Activated effector memory CD4-positive, alpha-beta T cell treated with anti-CD3 and anti-CD28 coated beads, Interleukin-2, amount 50 U/mL, for 16 hours (primary cell): ENCODE data around the gene CHTOP.
A peak's percentile ranks its signal among the peaks of the same experiment; 100 is the strongest.
"Not testable (repeated sequence)": the region's sequence is repeated elsewhere in the genome, so short reads cannot be mapped to it uniquely, and the experiment has no call there.

ENCODE experiments used
- DNase-seq: peaks from one replicate; pipeline ENCODE4 v3.0.0-alpha.2; 2020

CHTOP gene, protein sequence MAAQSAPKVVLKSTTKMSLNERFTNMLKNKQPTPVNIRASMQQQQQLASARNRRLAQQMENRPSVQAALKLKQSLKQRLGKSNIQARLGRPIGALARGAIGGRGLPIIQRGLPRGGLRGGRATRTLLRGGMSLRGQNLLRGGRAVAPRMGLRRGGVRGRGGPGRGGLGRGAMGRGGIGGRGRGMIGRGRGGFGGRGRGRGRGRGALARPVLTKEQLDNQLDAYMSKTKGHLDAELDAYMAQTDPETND

DNA sequence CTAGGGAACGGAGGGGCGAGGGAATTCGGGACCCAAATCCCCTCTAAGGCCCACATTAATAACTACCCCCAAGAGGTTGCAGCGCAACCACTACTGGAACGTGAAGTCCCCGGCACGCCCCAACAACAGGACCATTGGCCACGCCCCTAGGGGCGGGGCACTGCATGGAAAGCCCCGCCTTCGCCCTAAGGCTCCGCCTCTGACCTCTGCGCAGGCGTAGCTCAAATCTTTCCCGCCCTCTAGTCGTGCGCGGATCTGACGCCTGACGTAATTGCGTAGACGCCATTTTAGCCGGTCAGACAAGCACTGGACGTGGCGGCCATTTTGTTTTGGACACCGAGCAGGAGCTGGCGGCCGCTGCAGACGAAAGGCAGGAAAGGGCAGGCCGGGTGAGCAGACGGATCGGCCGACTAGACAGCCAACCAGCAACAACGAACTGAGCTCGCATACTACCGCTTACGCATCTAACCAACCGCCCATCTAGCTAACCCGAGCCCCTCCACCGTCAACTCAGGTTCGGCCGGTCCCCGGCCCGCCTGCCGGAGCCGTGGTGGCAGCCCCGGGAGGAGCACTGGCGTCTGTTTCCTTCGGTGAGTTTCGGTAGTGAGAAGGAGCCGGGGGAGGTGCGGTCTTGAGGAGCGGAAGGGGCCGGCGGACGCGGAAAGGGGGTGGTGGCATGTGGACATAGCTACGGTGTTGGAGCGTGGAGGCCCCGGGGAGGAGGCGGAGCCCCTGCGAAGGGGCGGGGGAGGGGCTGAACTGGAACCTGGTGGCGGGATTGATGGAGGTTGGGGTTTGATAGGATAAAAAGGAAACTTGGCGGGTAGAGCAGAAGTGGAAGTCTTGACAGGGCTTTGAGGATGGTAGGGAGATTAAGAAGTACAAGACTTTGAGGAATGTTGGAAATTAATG lies at the start of gene CHTOP:
Gene CHTOP (plus strand): TSS at position 313 of the 912 bp plus-strand sequence. CDS start 2,523 bp downstream, outside the sequence.
- DNase-seq: peak; percentile 99

DNA sequence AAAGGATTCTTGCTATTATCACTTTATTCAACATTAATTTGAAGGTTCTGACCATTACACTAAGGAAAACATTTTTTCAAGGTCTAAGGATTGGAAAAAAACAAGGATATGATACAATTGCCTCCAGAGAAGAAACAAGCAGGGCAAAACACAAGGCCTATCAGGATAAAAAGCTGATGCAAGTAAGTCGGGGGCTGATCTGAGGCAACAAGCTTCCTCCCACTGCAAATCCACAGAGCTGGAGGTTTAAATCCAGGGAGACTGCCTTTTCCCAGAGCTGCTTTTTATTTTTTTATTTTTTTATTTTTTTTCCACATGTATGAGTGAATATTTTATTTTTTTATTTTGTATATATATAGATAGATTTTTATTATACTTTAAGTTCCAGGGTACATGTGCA lies 48.9 kb upstream of the CHTOP start:
- DNase-seq: no peak

DNA sequence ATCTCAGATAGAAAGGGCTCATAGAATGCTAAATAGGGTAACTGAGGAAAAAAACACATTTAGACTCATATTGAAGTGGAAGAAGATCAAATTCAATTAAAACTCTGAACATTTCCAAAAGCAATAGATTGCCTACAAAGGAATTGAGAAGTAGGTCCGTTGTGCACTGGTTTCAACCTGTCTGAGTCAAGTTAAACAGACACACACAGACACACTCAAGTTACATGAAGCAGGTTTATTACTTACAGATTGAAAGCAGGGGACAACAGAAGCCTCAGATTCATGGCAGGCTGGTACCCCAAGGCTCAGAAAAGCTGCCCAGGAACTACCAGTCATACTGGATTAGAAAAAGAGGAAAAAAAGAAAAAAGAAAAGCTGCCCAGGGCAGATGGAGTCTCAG lies 47.5 kb upstream of the CHTOP start:
- no peak for DNase-seq

DNA sequence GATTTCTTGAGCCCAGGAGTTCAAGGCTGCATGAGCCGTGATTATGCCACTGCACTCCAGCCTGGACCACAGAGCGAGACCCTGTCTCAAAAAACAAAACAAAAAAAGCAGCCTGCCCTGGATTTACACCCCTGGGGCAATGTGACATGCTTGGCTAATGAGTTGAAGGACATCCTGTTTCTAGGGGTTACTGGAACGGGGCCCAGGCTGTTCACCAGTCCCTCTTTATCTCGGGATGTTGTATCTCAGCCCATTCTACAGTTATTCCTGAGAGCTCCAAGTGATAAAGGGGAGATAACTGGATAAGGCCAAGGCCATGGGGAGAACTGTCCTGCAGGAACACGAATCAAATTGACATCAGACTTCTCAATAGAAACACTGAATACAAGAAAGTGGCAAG lies 46.6 kb upstream of the CHTOP start:
- DNase-seq: no peak

DNA sequence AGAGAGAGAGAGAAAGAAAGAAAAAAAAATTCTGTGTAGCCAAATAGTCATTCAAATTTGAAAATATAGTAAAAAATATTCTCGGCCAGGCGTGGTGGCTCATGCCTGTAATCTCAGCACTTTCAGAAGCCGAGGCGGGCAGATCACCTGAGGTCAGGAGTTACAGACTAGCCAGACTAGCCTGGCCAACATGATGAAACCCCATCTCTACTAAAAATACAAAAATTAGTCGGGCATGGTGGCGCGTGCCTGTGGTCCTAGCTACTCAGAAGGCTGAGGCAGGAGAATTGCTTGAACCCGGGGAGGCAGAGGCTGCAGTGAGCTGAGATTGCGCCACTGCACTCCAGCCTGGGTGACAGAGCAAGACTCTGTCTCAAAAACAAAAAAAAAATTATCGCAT lies 45.8 kb upstream of the CHTOP start:
- not testable (repeated sequence) for DNase-seq

DNA sequence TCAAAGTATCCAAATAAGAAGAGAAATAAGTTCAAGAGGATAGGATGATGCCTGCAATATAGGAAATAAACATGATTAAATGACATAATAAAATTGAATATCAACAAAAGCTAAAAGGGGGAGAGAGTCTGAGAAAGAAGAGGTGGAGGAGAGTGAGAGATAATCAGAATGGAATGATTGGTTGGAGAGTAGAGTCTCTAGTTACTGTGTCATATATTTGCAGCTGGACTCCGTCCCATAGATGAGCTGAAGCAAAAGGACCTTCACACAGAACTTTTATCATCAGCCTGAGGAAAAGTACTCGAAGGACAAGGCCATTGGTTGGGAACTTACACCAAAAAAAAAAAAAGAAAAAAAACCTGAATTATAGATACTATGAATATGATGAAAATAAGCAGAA lies 45.4 kb upstream of the CHTOP start:
- no peak for DNase-seq

DNA sequence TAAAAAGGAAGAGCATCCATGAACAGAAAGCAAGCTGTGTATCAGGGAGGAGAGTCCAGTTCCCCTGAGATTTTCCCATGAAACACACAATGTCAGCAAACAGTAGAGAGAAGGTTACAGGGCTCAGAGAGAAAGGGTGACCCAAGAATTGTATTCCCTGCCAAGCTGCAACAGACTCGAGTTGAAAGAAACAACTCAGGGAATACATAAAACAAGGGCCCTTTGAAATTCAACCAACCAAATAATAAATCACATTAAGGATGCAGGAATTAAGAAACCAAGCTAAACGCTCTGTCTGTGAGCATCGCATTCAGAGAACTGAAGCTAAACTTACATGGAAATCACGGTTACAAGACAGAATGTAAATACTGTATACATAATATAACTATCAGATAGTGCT lies 41.1 kb upstream of the CHTOP start:
- no peak for DNase-seq

DNA sequence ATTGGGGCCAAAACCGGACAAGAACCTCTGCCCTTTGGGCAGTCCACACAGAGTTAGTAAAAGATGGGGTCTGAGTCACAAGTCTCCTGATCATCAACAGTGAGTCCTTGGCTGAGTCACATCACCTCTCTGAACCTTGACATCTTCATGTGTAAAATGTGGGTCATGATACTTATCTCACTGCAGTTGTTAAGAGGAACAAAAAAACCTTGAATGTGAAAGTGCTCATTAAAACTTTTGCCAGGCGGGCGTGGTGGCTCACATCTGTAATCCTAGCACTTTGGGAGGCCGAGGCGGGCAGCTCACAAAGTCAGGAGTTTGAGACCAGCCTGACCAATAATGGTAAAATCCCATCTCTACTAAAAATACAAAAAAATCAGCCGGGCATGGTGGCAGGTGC lies 36.7 kb upstream of the CHTOP start:
- no peak for DNase-seq

DNA sequence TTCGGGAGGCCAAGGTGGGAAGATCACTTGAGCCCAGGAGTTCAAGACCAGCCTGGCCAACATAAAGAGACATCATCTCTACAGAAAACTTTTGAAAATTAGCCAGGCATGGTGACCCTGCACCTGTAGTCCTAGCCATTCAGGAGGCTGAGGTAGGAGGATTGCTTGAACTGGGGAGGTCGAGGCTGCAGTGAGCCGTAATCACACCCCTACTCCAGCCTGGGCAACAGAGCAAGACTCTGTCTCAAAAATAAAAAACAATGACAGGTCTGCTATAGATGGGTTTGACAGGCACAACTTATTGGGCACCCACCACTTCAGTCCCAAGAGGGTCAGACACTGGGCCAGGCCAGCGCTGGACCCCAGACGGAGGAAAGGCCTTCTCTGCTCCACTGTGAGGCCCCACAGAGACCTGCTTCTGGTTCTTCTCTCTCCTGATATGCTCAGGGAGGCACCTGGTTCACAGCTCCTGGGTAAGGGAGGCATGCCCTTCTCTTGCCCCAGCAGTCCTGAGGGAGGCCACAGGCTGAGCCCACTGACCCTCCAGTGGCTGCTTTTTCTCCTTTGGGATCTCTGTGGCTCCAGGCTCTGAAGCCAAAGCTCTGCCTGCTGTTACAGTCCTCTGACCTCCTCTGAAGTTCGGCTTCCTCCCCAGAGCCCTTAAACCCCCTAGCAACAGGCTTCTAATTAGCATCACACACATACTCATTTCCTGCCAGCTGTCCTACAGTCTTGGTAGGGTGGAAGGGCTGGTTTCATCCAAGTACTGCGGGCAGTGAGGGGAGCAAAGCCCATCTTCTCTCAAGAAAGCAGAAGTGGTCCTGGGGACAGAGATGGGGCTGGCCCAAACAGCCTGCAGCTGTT lies 35.3 kb upstream of the CHTOP start:
- DNase-seq: no peak

DNA sequence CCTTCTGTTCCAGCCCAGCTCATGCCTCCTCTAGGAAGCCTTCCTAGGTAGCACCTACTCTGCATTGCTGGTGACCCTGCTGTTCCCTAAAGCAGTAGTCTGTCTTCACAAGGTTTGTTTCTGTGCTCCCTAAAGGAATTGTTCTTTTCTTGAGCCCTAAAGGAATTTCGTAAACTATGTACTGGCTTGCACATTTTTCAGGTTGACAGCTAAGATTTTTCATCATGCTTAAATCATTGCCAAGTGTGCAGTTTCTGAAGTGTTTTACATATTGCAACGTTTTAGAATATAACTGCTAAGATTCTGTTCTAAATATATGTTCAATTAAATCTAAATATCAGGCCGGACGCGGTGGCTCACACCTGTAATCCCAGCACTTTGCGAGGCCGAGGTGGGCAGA lies 34.0 kb upstream of the CHTOP start:
- DNase-seq: no peak

DNA sequence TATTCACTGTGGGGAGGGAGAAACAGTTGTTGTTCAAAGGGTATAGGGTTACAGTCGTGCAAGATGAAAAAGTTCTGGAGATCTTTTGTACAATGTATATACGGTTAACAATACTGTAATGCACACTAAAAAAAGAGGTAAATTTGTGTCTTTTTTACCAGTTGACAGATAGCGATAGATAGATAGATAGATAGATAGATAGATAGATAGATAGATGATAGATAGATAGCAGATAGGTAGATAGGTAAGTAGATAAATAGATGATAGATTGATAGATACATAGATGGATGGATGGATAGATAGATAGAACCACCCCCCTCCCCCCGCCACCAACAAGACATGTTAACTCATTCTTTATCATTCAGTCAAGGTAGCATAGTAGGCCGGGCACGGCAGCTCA lies 31.1 kb upstream of the CHTOP start:
- no peak for DNase-seq

DNA sequence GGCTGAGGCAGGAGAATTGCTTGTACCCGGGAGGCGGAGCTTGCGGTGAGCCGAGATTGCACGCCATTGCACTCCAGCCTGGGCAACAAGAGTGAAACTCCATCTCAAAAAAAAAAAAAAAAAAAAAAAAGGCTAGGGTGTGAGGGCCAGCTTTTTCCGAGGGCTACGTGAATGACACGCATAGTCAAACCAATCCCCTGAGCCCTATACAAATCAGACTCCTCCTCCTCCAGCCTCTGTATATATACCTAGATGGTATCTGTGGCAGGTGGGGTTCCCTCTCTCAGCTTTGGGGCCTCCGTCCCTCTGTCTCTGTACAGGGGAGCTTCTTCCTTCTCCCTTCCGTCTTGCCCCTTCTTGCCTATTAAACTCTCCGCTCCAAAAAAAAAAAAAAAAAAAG lies 27.7 kb upstream of the CHTOP start:
- no peak for DNase-seq

DNA sequence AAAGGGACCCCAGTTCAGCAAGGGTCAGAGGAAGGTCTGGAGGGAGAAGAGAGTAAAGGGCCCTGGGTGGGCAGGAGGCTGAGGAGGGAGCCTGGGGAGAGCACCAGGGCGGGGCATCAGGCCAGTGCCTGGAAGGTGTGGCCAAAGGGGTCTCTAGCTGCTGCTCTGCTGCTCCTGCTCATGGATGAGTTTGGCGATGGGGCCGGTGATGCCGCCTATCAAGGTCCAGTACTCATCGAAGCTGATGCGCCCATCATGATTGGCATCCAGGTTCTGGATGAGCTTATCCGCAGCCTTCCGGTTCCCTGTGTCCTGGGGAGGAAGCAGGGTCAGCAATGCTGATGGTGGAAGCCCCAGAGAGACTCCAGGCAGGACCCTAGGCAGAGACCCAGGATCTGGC lies 26.5 kb upstream of the CHTOP start:
- no peak for DNase-seq

DNA sequence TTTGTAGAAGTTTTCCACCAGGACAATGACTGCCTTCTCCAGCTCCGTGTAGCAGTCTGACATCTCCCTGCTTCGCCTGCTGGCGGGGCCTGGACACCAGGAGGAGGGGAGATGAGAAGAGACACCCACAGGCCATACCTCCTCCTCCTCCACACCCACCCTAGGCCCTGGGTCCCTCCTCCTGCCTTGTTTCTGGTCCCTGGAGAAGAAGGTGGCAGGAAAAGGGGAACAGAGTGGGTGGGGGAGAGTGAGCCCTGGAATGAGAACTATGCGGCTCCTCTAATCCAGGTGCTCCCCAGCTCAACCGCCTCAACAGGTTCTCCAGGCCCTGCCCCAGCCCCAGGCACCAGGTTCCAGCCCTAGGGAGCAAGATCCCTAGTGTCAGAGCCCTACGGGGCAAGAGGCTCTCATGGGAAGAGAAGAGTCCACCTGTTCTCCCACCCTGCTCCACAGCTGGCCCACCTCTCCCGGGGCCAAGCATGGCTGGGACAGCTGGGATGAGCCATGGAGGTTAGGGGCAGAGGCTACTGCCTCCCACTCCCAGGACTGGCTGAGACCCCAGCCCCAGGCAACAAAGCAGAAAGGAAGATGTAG lies 25.7 kb upstream of the CHTOP start:
- DNase-seq: no peak

DNA sequence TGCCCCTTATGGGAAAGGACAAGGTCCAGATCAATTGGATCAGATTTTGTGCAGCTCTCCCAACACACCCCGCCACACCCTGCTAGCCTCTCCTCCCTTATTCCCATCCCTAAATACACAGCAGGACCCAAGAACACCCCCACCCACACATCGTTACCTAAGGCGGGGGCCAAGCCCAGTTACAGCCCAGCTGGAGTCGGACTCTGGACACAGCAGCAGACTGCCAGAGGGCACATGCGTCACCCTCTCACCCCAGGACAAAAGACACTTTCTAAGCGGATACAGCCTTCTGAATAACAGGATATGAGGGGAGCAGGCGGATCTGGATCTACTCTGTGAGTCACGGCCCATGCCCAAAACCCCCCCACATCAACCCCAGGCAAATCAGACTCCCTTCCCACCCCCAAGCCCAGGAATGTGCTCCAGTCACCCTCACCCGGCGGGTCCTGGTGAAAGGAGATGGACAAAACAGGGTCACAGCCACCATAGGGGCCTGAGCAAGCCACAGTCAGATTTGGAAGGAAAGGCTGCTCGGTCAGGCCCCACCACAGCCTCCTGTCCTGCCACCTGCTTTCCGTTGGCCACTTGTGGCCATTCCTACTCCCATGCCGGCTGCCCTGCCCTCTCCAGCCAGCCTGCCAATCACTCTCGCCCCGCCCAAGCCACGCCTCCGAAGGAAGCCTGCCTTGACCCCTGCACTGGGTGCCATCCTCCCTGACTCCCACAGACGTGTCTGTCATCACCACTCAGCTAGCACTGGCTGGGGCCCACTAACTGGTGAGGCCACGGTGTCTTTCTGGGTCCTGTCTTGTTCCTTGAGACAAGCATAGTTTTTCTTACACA lies 24.9 kb upstream of the CHTOP start:
- no peak for DNase-seq

DNA sequence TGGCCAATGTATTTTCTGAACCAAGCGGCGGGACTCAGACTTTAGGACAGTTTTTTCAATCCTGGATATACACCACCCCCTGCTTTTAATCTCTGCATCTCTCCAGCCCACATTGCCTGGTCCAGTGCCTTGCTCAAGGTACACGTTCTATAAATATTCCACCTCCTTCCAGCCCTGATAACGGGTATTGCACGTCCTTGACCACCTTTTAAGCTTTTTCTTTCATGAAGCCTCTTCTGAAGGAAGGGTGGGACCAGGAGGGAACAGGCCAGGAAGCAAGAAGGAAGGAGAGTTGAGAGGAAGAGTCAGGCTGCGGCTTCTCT lies 24.3 kb upstream of the CHTOP start:
- no peak for DNase-seq

DNA sequence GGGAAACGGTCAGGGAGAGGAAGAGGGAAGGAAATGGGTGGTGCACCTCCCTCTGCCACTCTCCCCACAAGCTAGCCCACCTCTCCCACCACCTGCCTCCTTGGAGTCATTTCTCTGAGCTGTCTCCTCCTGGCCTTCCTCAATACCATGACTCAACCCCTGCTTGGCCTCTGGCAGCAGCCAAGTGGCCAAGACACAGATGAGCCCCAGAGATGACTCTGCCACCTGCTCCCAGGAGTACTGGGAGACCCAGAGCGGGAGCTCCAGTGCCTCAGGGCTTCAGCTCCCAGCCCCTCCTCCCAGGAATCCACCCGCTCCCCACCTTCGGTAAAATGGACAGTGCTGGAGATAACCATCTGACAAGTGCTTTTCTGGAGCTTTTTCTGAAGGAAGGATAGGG lies 23.5 kb upstream of the CHTOP start:
- DNase-seq: no peak

DNA sequence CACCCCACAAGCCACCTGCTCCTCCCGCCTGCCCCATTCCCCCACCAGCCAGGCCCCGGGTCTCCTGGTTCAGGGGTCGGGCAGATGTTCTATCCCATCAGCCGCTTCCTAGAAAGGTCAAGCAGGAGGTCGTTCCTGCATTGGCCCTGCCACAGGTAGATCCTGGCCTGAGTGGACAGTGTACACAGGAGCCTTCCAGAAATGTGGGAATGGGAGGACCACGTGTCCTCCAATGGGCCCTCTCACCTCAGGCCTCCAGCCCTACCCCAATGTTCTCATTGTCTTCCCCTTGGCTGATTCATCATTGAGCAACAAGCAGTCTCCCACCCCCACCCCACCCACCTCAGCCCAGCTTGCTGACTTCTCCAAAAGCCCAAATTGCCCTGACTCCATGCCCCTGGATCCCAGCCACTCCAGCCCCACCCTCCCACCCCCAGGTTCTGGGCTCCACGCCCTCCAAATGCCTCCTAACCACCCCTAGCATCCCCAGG lies 23.0 kb upstream of the CHTOP start:
- no peak for DNase-seq

DNA sequence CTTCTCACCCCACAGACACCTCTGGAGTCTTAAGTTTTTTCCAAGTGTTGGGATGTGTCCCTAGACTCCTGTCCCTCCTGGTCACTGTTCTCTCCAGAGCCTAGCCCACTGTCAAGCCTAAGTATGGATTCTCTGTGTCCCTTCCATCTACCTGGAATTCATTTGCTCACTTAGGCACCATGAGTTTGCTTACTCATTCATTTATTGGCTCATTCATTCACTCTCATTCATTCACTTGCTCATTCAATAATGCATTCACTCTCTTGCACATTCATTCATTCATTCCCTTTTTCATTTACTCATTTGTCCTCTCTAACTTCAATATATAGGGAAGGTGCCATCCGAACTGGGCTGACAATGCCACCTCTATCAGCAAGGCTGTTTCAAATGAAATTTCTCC lies 22.5 kb upstream of the CHTOP start:
- no peak for DNase-seq

DNA sequence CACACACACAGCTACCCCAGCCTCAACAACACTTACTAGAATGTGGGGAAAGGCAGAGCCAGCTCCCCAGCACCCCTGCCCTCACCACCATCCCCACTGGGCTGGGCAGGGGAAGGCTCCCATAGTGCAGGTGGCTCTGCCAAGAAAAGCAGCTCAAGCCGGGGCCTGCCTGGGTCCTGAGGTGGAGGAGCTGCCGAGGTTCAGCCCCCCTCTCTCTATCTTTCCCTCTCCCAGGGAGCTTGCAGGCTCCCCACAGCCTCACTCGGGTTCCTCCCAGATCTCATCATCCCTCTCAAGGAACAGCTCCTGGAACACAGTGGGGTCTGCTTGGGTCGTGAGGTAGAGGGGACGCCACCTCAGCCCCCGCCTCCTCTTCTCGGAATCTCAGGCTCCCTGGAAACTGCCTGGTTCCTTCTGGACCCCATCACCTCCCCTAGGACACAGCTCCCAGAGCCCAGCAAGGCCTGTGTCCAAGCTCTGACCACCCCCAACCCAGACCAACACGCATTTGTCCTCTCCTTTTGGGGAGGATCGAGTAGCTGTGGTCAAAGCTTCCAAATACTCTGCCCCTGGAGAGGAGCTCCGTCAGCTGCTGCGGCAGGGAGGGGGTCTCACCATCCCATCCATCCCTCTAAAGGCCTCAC lies 21.6 kb upstream of the CHTOP start:
- no peak for DNase-seq

DNA sequence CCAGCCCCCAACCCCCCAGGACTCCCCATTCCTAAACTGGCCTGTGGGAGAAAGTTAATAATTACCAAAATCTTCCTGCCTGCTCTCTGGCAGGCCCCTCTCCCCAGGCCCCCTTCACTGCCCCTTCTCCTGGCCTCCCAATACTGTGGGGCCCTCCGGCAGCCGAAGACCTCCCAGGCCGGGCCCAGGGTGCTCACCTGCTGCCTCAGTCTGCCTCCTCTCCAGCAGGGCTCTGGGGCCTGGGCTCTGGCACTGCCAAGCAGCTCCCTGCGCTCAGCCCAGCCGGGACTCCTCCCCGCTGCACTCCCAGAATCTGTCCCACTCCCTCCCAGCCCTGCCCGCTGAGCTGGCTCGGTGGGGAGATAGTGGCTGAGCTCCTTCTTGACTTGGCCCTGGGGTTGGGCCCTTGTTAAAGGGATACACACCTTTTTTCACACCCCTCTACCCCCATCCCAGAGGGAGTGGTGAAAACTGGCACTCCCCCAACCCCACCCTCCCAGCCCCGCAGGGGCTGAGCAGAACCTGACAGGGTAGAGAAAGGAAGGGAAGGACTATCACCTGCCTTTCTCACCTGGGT lies 21.0 kb upstream of the CHTOP start, which contains the start of gene S100A16:
Gene S100A16 (minus strand): TSS at position 383 of the 577 bp plus-strand sequence. CDS start 4,986 bp downstream, outside the sequence.
- no peak for DNase-seq
